ENCODE measurements around the gene LMNB1.
"Not testable (repeated sequence)": the region's sequence is repeated elsewhere in the genome, so short reads cannot be mapped to it uniquely, and the experiment has no call there.

Gene LMNB1, protein sequence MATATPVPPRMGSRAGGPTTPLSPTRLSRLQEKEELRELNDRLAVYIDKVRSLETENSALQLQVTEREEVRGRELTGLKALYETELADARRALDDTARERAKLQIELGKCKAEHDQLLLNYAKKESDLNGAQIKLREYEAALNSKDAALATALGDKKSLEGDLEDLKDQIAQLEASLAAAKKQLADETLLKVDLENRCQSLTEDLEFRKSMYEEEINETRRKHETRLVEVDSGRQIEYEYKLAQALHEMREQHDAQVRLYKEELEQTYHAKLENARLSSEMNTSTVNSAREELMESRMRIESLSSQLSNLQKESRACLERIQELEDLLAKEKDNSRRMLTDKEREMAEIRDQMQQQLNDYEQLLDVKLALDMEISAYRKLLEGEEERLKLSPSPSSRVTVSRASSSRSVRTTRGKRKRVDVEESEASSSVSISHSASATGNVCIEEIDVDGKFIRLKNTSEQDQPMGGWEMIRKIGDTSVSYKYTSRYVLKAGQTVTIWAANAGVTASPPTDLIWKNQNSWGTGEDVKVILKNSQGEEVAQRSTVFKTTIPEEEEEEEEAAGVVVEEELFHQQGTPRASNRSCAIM

DNA sequence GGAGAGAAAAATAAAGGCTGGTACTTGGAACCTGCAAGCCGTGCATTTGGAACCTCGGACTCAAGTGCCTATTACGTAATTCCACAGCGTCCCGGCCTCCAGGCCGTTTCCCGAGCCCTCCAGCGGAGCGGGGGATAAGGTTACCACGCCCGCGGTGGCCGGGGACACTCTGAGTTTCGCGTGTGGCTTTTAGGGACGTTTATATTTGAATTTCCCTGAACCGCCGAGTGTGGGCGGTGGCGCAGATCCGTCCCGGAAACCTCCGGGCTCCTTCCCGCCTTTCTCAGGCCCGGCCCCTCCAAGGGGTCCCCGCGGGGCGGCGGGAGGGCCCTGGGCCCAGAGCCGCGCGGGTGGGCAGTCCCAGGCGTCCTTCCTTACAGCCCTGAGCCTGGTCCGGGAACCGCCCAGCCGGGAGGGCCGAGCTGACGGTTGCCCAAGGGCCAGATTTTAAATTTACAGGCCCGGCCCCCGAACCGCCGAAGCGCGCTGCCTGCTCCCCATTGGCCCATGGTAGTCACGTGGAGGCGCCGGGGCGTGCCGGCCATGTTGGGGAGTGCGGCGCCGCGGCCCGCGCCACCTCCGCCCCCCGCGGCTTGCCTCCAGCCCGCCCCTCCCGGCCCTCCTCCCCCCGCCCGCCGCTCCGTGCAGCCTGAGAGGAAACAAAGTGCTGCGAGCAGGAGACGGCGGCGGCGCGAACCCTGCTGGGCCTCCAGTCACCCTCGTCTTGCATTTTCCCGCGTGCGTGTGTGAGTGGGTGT is at the start of gene LMNB1:
Gene LMNB1 (plus strand): TSS at position 638 of the 758 bp plus-strand sequence. CDS start 373 bp downstream, outside the sequence.
- TF ChIP-seq, protein P1, sequence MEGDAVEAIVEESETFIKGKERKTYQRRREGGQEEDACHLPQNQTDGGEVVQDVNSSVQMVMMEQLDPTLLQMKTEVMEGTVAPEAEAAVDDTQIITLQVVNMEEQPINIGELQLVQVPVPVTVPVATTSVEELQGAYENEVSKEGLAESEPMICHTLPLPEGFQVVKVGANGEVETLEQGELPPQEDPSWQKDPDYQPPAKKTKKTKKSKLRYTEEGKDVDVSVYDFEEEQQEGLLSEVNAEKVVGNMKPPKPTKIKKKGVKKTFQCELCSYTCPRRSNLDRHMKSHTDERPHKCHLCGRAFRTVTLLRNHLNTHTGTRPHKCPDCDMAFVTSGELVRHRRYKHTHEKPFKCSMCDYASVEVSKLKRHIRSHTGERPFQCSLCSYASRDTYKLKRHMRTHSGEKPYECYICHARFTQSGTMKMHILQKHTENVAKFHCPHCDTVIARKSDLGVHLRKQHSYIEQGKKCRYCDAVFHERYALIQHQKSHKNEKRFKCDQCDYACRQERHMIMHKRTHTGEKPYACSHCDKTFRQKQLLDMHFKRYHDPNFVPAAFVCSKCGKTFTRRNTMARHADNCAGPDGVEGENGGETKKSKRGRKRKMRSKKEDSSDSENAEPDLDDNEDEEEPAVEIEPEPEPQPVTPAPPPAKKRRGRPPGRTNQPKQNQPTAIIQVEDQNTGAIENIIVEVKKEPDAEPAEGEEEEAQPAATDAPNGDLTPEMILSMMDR (conservative IDR thresholded peaks at IDR 0.05), result 0 out of 2 replicates have a peak, but pooled peaks have one; percentile 12
- peak within 1 kb of the TSS; percentile 97 for H3K27ac ChIP-seq

DNA sequence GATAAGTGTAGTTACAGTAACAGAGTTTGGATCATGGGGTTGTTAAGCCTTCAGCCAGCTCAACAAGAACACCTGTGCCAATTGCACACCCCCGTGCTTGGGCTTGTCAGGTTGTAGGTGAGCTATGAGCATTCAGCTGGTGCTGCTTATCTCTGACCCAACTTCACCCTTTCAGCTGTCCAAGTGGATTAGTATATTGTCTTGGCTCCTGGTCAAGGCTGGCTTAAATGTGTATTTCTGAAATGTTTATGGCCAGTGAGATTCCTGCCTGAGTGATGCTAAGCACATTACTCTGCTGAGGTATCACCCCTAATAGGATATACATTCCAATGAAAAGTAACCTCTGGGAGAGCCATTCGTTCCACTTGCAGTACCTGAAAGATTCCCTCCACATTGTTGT is 44.2 kb upstream of the LMNB1 start:
- no peak overlapping the region for H3K27ac ChIP-seq
- TF ChIP-seq, protein P1 (conservative IDR thresholded peaks at IDR 0.05), result no peak

DNA sequence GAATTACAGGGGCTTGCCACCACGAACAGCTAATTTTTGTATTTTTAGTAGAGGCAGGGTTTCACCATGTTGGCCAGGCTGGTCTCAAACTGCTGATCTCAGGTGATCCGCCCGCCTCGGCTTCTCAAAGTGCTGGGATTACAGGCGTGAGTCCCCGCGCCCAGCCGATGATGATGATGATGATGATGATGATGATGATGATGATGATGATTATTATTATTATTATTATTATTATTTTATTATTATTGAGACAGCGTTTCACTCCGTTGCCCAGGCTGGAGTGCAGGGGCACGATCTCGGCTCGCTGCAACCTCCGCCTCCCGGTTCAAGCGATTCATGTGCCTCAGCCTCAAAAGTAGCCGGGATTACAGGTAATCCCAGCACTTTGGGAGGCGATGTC is 42.4 kb upstream of the LMNB1 start:
- H3K27ac ChIP-seq, result not testable (repeated sequence)

DNA sequence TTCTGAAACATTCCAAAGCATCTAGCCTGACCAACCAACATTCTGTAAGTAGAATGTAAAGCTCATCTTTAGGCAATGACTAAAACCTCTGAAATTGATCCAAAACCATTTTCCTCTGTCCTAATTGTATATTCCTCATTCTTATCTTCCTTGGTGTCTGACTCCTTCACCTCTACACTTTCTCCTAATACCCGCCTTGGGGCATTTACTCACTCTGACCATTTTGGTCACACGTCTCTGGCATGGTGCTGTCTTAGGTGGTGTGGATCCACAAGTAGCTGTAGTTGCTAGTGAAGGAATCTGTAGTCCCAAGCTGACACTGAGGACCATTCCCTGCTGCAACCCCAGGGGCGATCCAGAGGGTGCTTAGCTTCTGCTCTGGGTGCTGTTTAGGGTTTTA is 40.8 kb upstream of the LMNB1 start:
- H3K27ac ChIP-seq, result no peak overlapping the region
- TF ChIP-seq, protein P1 (conservative IDR thresholded peaks at IDR 0.05), result no peak

DNA sequence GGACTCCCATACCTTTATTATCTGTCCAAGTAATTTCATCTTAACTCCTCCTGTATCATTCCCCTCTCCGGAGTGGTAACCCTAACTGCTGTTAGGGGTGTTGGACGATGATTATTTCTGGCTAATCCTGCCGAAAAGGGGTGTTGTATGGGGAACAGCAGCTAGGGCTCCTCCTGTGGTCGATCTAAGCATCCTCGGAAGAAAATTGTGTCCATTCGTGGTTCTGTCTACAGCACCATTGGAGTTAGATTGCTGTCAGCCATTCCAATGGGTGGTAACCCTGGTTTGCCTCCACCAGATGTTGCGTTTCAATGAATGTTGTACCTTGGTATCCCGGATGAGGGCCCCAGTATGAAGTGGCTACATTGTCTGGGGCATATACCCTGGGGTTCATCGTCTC is 35.6 kb upstream of the LMNB1 start:
- no peak overlapping the region for H3K27ac ChIP-seq
- TF ChIP-seq, protein P1 (conservative IDR thresholded peaks at IDR 0.05), result no peak

DNA sequence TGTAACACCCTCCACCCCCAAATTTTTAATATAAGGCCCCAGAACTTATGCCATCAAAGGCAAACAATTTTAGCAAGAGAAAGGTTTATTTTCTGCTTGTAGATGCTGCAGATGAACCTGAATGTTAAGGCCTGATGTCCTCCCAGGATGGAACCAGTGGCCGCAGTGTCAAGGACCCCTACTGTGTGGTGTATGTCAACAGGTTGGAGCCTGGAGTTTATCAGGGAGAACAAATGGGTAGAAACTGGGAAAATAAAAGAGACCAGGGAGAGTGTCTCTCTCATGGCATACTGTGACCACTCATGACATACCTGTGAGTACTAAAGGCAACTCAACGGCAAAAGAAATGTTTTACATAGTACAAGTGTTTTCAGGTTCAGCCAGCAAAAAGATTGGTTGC is 34.5 kb upstream of the LMNB1 start:
- TF ChIP-seq, protein P1 (conservative IDR thresholded peaks at IDR 0.05), result no peak

DNA sequence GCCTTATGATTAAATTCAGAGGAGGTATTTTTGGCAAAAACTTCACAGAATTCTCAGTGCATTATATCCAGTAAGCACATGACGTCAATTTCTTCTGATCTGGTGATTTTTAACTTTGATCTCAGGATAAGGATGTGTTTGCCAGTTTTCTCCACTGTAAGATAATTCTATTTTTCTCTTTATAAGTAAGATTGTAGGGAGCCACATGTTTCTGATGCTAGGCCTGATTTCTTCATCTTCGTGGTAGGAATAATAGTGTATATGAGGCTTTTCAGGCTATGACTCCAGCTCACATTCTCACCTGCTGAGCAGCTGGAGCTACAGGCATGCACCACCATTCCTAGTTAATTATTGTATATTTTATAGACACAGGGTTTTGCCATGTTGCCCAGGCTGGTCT is 32.1 kb upstream of the LMNB1 start:
- TF ChIP-seq, protein P1 (conservative IDR thresholded peaks at IDR 0.05), result no peak
- no peak overlapping the region for H3K27ac ChIP-seq

More for the DNA sequence above, 34.5 kb upstream of the LMNB1 start:
- no peak overlapping the region for H3K27ac ChIP-seq

Data from VCaP (cell line).